ENCODE data around the gene ELP5.

Gene ELP5

DNA sequence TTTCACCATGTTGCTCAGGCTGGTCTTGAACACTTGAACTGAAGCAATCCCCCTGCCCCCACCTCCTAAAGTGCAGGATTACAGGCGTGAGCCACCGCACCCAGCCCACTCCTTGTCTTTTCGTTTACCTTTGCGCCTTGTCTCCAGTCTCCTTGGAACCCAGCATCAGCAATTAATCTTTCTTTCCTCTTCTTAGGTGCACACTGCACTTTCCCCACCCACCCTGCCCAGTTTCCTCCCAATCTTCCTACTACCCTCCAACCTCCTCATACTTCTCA lies 11.7 kb downstream of the ELP5 start:
- Histone ChIP-seq H3K27me3 (replicated peaks) (no peaks in the 10 kb centered on the region), H3K36me3 (replicated peaks) (peaks cover 7% of the 10 kb centered on the region), H3K4me3 (ENCODE audit: low read depth, low read length) (no peak overlapping the region), H3K27ac (no peak overlapping the region)
- no peak for DNase-seq
- TF ChIP-seq, protein P1, sequence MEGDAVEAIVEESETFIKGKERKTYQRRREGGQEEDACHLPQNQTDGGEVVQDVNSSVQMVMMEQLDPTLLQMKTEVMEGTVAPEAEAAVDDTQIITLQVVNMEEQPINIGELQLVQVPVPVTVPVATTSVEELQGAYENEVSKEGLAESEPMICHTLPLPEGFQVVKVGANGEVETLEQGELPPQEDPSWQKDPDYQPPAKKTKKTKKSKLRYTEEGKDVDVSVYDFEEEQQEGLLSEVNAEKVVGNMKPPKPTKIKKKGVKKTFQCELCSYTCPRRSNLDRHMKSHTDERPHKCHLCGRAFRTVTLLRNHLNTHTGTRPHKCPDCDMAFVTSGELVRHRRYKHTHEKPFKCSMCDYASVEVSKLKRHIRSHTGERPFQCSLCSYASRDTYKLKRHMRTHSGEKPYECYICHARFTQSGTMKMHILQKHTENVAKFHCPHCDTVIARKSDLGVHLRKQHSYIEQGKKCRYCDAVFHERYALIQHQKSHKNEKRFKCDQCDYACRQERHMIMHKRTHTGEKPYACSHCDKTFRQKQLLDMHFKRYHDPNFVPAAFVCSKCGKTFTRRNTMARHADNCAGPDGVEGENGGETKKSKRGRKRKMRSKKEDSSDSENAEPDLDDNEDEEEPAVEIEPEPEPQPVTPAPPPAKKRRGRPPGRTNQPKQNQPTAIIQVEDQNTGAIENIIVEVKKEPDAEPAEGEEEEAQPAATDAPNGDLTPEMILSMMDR (IDR thresholded peaks at IDR 0.05; ENCODE audit: low read depth, low read length, missing control alignments), result no peak
- in situ Hi-C loops (cut with HindIII; ENCODE audit: low pct_ligation_motif_present, low sequenced_read_pairs), result no loop called here

DNA sequence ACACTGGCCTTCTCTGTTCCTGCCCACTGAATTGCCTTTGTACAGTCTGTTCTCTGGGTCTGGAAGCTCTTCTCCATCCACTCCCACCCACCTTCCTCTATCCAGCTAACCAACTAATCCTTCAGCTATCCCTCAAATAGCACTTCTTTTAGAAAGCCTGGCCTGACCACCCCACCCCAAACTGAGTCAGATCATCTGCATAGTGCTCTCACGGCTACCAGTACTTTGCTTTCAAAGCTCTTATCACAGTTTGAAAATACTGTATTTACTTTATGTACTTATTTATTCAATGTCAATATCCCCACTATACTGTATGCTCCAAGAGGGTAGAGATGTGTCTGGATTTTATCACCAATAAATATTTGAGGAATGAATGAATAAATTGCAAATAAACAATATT lies 14.8 kb downstream of the ELP5 start:
- TF ChIP-seq, protein P1 (IDR thresholded peaks at IDR 0.05; ENCODE audit: low read depth, low read length, missing control alignments), result no peak
- DNase-seq, result no peak

DNA sequence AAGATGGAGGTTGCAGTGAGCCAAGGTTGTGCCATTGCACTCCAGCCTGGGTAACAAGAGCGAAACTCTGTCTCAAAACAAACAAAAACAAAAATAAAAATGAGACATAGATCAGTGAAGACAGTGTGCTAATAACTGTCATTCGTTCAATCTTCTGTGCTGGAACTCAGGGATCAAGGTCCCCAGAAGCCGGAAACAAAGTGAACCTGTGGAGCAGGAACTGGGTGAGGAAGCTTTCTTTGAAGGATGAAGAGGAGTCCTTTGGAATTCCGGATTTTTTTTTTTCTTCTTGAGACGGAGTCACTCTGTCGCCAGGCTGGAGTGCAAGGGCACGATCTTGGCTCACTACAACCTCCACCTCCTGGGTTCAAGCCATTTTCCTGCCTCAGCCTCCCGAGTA lies 27.4 kb downstream of the ELP5 start:
- H3K4me3 ChIP-seq (ENCODE audit: low read depth, low read length), result no peak overlapping the region
- TF ChIP-seq, protein P1 (IDR thresholded peaks at IDR 0.05; ENCODE audit: low read depth, low read length, missing control alignments), result no peak
- no peaks in the 10 kb centered on the region for H3K36me3 ChIP-seq (replicated peaks)
- in situ Hi-C loops (cut with HindIII; ENCODE audit: low pct_ligation_motif_present, low sequenced_read_pairs), result no loop called here
- peaks cover 13% of the 10 kb centered on the region for H3K27me3 ChIP-seq (replicated peaks)
- DNase-seq, result no peak
- no peak overlapping the region for H3K27ac ChIP-seq

More for the DNA sequence above, 14.8 kb downstream of the ELP5 start:
- no peaks in the 10 kb centered on the region for H3K36me3 ChIP-seq (replicated peaks)
- no peaks in the 10 kb centered on the region for H3K27me3 ChIP-seq (replicated peaks)
- in situ Hi-C loops (cut with HindIII; ENCODE audit: low pct_ligation_motif_present, low sequenced_read_pairs), result no loop called here
- H3K27ac ChIP-seq, result no peak overlapping the region
- H3K4me3 ChIP-seq (ENCODE audit: low read depth, low read length), result no peak overlapping the region

DNA sequence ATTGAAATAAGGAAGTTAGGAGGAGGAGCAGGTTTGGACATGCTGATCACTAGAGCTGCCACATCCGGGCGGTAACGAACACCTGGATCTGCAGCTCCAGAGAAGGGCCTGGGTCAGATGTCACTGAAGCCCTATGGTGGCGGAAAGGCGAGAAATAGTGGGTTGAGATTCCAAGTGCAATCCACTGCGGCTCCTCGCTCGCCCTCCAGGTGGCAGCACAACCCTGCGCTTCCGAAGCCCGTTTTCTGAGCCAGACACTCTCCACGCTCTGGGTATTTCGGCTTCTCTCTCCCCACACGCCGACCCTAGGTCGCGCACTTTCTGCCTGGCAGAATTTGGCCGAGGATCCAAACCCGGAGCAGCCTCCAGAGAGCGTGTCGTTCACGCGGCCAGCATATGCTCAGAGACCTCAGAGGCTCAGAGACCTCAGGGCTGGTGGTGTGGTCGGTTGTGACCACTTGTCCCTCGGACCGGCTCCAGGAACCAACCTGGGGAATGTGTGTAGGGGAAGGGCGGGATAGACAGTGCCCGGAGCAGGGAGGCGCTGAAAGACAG lies 28.6 kb downstream of the ELP5 start:
- DNase-seq, result peak; percentile 66
- no peaks in the 10 kb centered on the region for H3K36me3 ChIP-seq (replicated peaks)
- TF ChIP-seq, protein P1 (IDR thresholded peaks at IDR 0.05; ENCODE audit: low read depth, low read length, missing control alignments), result peak; percentile 95
- in situ Hi-C loops (cut with HindIII; ENCODE audit: low pct_ligation_motif_present, low sequenced_read_pairs), result no loop called here
- H3K27me3 ChIP-seq (replicated peaks), result peaks cover 13% of the 10 kb centered on the region
- peak overlapping the region; percentile 43 for H3K4me3 ChIP-seq (ENCODE audit: low read depth, low read length)
- H3K27ac ChIP-seq, result peak overlapping the region; percentile 8

DNA sequence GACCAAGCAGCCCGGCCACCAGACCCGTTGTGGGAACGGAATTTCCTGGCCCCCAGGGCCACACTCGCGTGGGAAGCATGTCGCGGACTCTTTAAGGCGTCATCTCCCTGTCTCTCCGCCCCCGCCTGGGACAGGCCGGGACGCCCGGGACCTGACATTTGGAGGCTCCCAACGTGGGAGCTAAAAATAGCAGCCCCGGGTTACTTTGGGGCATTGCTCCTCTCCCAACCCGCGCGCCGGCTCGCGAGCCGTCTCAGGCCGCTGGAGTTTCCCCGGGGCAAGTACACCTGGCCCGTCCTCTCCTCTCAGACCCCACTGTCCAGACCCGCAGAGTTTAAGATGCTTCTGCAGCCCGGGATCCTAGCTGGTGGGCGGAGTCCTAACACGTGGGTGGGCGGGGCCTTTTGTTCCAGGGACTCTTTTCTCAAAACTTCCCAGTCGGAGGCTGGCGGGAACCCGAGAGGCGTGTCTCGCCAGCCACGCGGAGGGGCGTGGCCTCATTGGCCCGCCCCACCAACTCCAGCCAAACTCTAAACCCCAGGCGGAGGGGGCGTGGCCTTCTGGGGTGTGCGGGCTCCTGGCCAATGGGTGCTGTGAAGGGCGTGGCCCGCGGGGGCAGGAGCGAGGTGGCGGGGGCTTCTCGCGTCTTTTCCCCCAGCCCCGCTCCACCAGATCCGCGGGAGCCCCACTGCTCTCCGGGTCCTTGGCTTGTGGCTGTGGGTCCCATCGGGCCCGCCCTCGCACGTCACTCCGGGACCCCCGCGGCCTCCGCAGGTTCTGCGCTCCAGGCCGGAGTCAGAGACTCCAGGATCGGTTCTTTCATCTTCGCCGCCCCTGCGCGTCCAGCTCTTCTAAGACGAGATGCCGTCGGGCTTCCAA lies 29.3 kb downstream of the ELP5 start, which contains the start of gene SLC2A4:
TSS of gene SLC2A4 (plus strand) at position 645 of the 879 bp plus-strand sequence. CDS start at position 862, 217 bp downstream.
- Histone ChIP-seq H3K27me3 (replicated peaks) (peaks cover 13% of the 10 kb centered on the region), H3K4me3 (ENCODE audit: low read depth, low read length) (peak within 1 kb of the TSS; percentile 47), H3K36me3 (replicated peaks) (no peaks in the 10 kb centered on the region), H3K27ac (peak within 1 kb of the TSS; percentile 8)
- in situ Hi-C loops (cut with HindIII; ENCODE audit: low pct_ligation_motif_present, low sequenced_read_pairs), result no loop called here
- TF ChIP-seq, protein P1 (IDR thresholded peaks at IDR 0.05; ENCODE audit: low read depth, low read length, missing control alignments), result no peak
- DNase-seq, result peak; percentile 91

Measured in brain microvascular endothelial cell (primary cell).